ENCODE measurements around the gene PDK3.

Gene PDK3

GRCh38 chrX:24468245-24468644 is 3.2 kb downstream of the PDK3 start:
- H3K27ac ChIP-seq = no peak overlapping the region
- DNase-seq = no peak
- no peak overlapping the region for H3K4me3 ChIP-seq (ENCODE audit: low read depth, low read length)
- H3K27me3 ChIP-seq (replicated peaks) = no peaks in the 10 kb centered on the region
- H3K36me3 ChIP-seq (replicated peaks) = no peaks in the 10 kb centered on the region
- TF ChIP-seq CTCF (IDR thresholded peaks at IDR 0.05; ENCODE audit: low read depth, low read length, missing control alignments) = no peak
- in situ Hi-C loops (cut with HindIII; ENCODE audit: low pct_ligation_motif_present, low sequenced_read_pairs) = no loop called here

GRCh38 chrX:24471808-24472207 is 6.7 kb downstream of the PDK3 start:
- in situ Hi-C loops (cut with HindIII; ENCODE audit: low pct_ligation_motif_present, low sequenced_read_pairs) = no loop called here
- Histone ChIP-seq H3K36me3 (replicated peaks) (no peaks in the 10 kb centered on the region), H3K27ac (no peak overlapping the region), H3K27me3 (replicated peaks) (no peaks in the 10 kb centered on the region), H3K4me3 (ENCODE audit: low read depth, low read length) (no peak overlapping the region)
- no peak for DNase-seq
- no peak for TF ChIP-seq CTCF (IDR thresholded peaks at IDR 0.05; ENCODE audit: low read depth, low read length, missing control alignments)

GRCh38 chrX:24475480-24475879 is 10.4 kb downstream of the PDK3 start:
- Histone ChIP-seq H3K4me3 (ENCODE audit: low read depth, low read length) (no peak overlapping the region), H3K27me3 (replicated peaks) (no peaks in the 10 kb centered on the region), H3K36me3 (replicated peaks) (no peaks in the 10 kb centered on the region), H3K27ac (no peak overlapping the region)
- no peak for DNase-seq
- in situ Hi-C loops (cut with HindIII; ENCODE audit: low pct_ligation_motif_present, low sequenced_read_pairs) = no loop called here
- TF ChIP-seq CTCF (IDR thresholded peaks at IDR 0.05; ENCODE audit: low read depth, low read length, missing control alignments) = no peak

- no peak for DNase-seq
- Histone ChIP-seq H3K4me3 (ENCODE audit: low read depth, low read length) (no peak overlapping the region), H3K27me3 (replicated peaks) (no peaks in the 10 kb centered on the region), H3K27ac (no peak overlapping the region), H3K36me3 (replicated peaks) (no peaks in the 10 kb centered on the region)
- in situ Hi-C loops (cut with HindIII; ENCODE audit: low pct_ligation_motif_present, low sequenced_read_pairs) = no loop called here
- no peak for TF ChIP-seq CTCF (IDR thresholded peaks at IDR 0.05; ENCODE audit: low read depth, low read length, missing control alignments)
These were observed 13.4 kb downstream of the PDK3 start for GRCh38 chrX:24478509-24478908.

GRCh38 chrX:24479924-24480323 is 14.8 kb downstream of the PDK3 start:
- Histone ChIP-seq H3K36me3 (replicated peaks) (no peaks in the 10 kb centered on the region), H3K27ac (no peak overlapping the region), H3K27me3 (replicated peaks) (no peaks in the 10 kb centered on the region), H3K4me3 (ENCODE audit: low read depth, low read length) (no peak overlapping the region)
- in situ Hi-C loops (cut with HindIII; ENCODE audit: low pct_ligation_motif_present, low sequenced_read_pairs) = no loop called here
- no peak for TF ChIP-seq CTCF (IDR thresholded peaks at IDR 0.05; ENCODE audit: low read depth, low read length, missing control alignments)
- DNase-seq = no peak

- Histone ChIP-seq H3K36me3 (replicated peaks) (no peaks in the 10 kb centered on the region), H3K4me3 (ENCODE audit: low read depth, low read length) (no peak overlapping the region), H3K27ac (no peak overlapping the region), H3K27me3 (replicated peaks) (no peaks in the 10 kb centered on the region)
- no peak for DNase-seq
- TF ChIP-seq CTCF (IDR thresholded peaks at IDR 0.05; ENCODE audit: low read depth, low read length, missing control alignments) = no peak
- in situ Hi-C loops (cut with HindIII; ENCODE audit: low pct_ligation_motif_present, low sequenced_read_pairs) = no loop called here
These were observed 15.3 kb downstream of the PDK3 start for GRCh38 chrX:24480400-24480865.

Data from brain microvascular endothelial cell (primary cell).